HepG2 (cell line): Measurements from ENCODE around the gene LECT2. TPM values are rescaled to one million over a fixed set of nuclear protein-coding genes. Genes with fewer than 3 reads are reported as not detected.

Experiments used
- CHD4 ChIP-seq: fragments of 200-600 bp; sonication (generic); IDR thresholded peaks from 2 replicates; pipeline ENCODE4 v1.7.0; 2017; ENCODE audit warnings: mild to moderate bottlenecking, low read length, borderline replicate concordance
- FOXA3 ChIP-seq: IDR thresholded peaks from 2 replicates; pipeline ENCODE4 v1.6.1; 2016; ENCODE audit warnings: missing genetic modification reagents, missing compliant biosample characterization
- HNF1A ChIP-seq, 2 experiments: sonication (generic) in 1 of 2; formaldehyde crosslinking in 1 of 2; IDR thresholded peaks; 2 replicates each; pipeline versions ENCODE4 v1.4.0 to v1.6.1; 2016 to 2020; ENCODE audit warnings: borderline replicate concordance in 1 of 2, low read depth in 1 of 2, mild to moderate bottlenecking in 1 of 2, missing genetic modification reagents in 1 of 2
- HNF4A ChIP-seq: sonication (generic); formaldehyde crosslinking; IDR thresholded peaks from 2 replicates; pipeline ENCODE4 v1.4.0; 2020; ENCODE audit warnings: missing genetic modification reagents
- MTA3 ChIP-seq: sonication (generic); formaldehyde crosslinking; IDR thresholded peaks from 2 replicates; pipeline ENCODE4 v1.4.0; 2020; ENCODE audit warnings: missing genetic modification reagents
- MYC ChIP-seq: sonication (generic); formaldehyde crosslinking; IDR thresholded peaks from 2 replicates; pipeline ENCODE4 v1.9.0; 2021; ENCODE audit warnings: missing genetic modification reagents, borderline replicate concordance
- RAD21 ChIP-seq: fragments of 450-650 bp; formaldehyde crosslinking; IDR thresholded peaks from 2 replicates; pipeline ENCODE4 v1.5.0; 2020; ENCODE audit warnings: mild to moderate bottlenecking
- SETDB1 ChIP-seq: sonication (generic); formaldehyde crosslinking; IDR thresholded peaks from 2 replicates; pipeline ENCODE4 v1.5.1; 2020; ENCODE audit warnings: missing genetic modification reagents, mild to moderate bottlenecking, borderline replicate concordance
- SMC3 ChIP-seq: IDR thresholded peaks from 2 replicates; pipeline ENCODE4 v1.6.1; 2011; ENCODE audit warnings: low read length, improper control_type of control experiment
- TOPORS ChIP-seq: sonication (generic); formaldehyde crosslinking; IDR thresholded peaks from 2 replicates; pipeline ENCODE4 v1.8.0; 2023; ENCODE audit warnings: mild to moderate bottlenecking, missing genetic modification reagents
- ZMAT3 ChIP-seq: sonication (generic); formaldehyde crosslinking; conservative IDR thresholded peaks from 2 replicates; pipeline ENCODE4 v1.7.0; 2021; ENCODE audit warnings: missing genetic modification reagents
- polyA plus RNA-seq, 8 experiments: library from polyadenylated mRNA; depleted of rRNA in 3 of 8; stranded (reverse) in 7 of 8; unstranded in 1 of 8; fragments of >200 nt; fragmentation: Illumina TruSeq in 4 of 8; extraction: Trizol in 4 of 8; gene quantifications; 2 replicates each; pipeline versions ENCODE4 v1.2.1 to v1.2.3, GENCODE V29; 2011 to 2016; ENCODE audit warnings: low read depth in 4 of 8, missing spikeins in 1 of 8, mixed read lengths in 1 of 8; ENCODE audit not compliant: insufficient read depth in 1 of 8
- total RNA-seq, 5 experiments: library from RNA; depleted of rRNA; stranded (reverse); fragments of >200 nt; fragmentation: Illumina TruSeq; extraction: Trizol; gene quantifications; 2 replicates each; pipeline ENCODE4 v1.2.3, GENCODE V29; 2016; ENCODE audit warnings: low read depth in 1 of 5
- TF ChIP-seq, protein P1 (sequence below): sonication (generic); formaldehyde crosslinking; IDR thresholded peaks from 2 replicates; pipeline ENCODE4 v1.4.0; 2020; ENCODE audit warnings: mild to moderate bottlenecking, missing genetic modification reagents

LECT2 gene
- total and polyA plus RNA-seq, 2 of the 13 experiments (the other 11 are each of a cell fraction or from before 2014, with no cell fraction given): not detected

- no peak for TF ChIP-seq SETDB1 (CRISPR knock-in tag)
- no peak for TF ChIP-seq ZMAT3 (CRISPR knock-in tag)
- no peak for TF ChIP-seq MTA3 (CRISPR knock-in tag)
- TF ChIP-seq CHD4: no peak
- TF ChIP-seq MYC (CRISPR knock-in tag): no peak
- TF ChIP-seq HNF1A (IDR thresholded peaks at IDR 0.05; ENCODE audit: low read depth): no peak
- TF ChIP-seq HNF1A (CRISPR knock-in tag; IDR thresholded peaks at IDR 0.05; ENCODE audit: borderline replicate concordance): no peak
- TF ChIP-seq TOPORS: no peak
- peak; percentile 85 for TF ChIP-seq HNF4A (CRISPR knock-in tag)
- peak; percentile 99 for TF ChIP-seq SMC3
- TF ChIP-seq RAD21 (CRISPR knock-in tag): peak; percentile 86
- peak; percentile 39 for TF ChIP-seq FOXA3 (CRISPR knock-in tag)
- TF ChIP-seq, protein P1, sequence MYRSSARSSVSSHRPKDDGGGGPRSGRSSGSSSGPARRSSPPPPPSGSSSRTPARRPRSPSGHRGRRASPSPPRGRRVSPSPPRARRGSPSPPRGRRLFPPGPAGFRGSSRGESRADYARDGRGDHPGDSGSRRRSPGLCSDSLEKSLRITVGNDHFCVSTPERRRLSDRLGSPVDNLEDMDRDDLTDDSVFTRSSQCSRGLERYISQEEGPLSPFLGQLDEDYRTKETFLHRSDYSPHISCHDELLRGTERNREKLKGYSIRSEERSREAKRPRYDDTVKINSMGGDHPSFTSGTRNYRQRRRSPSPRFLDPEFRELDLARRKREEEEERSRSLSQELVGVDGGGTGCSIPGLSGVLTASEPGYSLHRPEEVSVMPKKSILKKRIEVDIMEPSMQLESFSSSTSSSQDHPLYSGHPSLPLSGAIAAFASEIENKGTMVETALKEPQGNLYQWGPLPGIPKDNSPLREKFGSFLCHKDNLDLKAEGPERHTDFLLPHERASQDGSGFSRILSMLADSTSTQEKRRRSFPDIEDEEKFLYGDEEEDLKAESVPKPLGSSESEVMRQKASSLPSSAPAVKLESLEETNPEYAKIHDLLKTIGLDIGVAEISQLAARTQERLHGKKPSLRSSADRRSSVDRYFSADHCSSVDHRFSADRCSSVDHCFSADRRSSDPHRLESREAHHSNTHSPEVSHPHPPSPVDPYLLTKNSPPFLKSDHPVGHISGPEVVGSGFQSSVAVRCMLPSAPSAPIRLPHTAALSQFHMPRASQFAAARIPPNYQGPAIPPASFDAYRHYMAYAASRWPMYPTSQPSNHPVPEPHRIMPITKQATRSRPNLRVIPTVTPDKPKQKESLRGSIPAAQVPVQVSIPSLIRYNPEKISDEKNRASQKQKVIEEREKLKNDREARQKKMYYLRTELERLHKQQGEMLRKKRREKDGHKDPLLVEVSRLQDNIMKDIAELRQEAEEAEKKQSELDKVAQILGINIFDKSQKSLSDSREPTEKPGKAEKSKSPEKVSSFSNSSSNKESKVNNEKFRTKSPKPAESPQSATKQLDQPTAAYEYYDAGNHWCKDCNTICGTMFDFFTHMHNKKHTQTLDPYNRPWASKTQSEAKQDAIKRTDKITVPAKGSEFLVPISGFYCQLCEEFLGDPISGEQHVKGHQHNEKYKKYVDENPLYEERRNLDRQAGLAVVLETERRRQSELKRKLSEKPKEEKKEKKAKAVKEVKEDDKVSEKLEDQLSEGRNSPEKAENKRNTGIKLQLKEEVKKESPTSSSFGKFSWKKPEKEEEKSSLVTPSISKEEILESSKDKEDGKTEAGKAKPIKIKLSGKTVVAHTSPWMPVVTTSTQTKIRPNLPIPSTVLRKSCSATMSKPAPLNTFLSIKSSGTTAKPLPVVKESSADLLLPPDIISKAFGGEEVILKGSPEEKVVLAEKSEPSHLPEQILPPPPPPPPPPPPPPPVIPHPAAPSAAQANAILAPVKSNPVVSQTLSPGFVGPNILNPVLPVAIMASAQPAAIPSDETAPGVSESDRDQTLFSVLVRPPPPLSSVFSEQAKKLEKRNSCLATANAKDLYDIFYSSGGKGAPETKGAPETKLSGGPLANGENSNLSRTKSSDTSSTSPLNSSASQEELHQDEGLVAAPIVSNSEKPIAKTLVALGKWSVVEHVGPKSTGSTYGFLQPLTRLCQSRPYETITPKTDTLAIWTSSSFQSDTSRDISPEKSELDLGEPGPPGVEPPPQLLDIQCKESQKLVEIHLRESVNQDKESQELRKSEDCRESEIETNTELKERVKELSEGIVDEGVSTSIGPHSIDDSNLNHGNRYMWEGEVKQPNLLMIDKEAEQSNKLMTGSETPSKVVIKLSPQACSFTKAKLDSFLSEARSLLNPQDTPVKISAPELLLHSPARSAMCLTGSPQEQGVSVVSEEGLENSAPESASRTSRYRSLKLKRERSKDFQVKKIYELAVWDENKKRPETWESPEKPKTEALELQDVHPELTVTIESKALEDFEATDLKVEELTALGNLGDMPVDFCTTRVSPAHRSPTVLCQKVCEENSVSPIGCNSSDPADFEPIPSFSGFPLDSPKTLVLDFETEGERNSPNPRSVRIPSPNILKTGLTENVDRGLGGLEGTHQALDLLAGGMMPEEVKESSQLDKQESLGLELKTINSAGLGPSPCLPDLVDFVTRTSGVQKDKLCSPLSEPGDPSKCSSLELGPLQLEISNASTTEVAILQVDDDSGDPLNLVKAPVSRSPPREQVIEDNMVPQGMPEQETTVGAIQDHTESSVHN: no peak
Measured at GRCh38 chr5:135944967-135945560, 9.7 kb downstream of the LECT2 start (continued).
